B cell (primary cell): ENCODE measurements around the gene KIF21B. TPM values are rescaled to one million over a fixed set of nuclear protein-coding genes. Genes with fewer than 3 reads are reported as not detected.

Experiments
- ATAC-seq: fragments of 200-7000 bp; cut with Tn5 transposase; one replicate; pipeline ENCODE4 v1.10.0; 2021; ENCODE audit warnings: low read depth, mild to moderate bottlenecking, moderate number of reproducible peaks, moderate library complexity
- CTCF ChIA-PET: fragments of 350-600 bp; sonication (Branson Sonifier 250); formaldehyde crosslinking; loops from one replicate; lab custom pipeline; 2021; ENCODE audit warnings: antibody characterized with exemption, inconsistent platforms; lab: Charles Lee
- POLR2A ChIA-PET: fragments of 350-600 bp; sonication (Branson Sonifier 250); formaldehyde crosslinking; loops from one replicate; lab custom pipeline; 2021; ENCODE audit warnings: antibody characterized with exemption; lab: Charles Lee
- DNase-seq: peaks from one replicate; pipeline ENCODE4 v3.0.0; 2013
- H2AFZ ChIP-seq: 2 replicates; pipeline ENCODE4 v1.6.1; 2012; ENCODE audit warnings: mild to moderate bottlenecking, low read depth, low read length; ENCODE audit not compliant: insufficient read depth, poor library complexity, severe bottlenecking
- H3K27ac ChIP-seq, 2 donors: 1 replicate in 1 of 2; 2 replicates in 1 of 2; pipeline ENCODE4 v1.5.1; 2012 to 2013; ENCODE audit warnings: low read length in 2 of 2, mild to moderate bottlenecking in 2 of 2, moderate library complexity in 1 of 2
- H3K27me3 ChIP-seq, 4 experiments: fragments of 200-600 bp in 1 of 4; sonication (generic) in 1 of 4; replicated peaks in 1 of 4; 1 replicate in 2 of 4; 2 replicates in 2 of 4; pipeline versions ENCODE4 v1.6.1 to v1.7.0; 2013 to 2016; ENCODE audit warnings: low read length in 3 of 4, mild to moderate bottlenecking in 2 of 4, mixed read lengths in 1 of 4, moderate library complexity in 1 of 4; ENCODE audit not compliant: insufficient read depth in 4 of 4, control insufficient read depth in 3 of 4; ENCODE audit errors: control extremely low read depth in 1 of 4
- H3K36me3 ChIP-seq, 2 experiments: replicated peaks in 1 of 2; 1 replicate in 1 of 2; 2 replicates in 1 of 2; pipeline versions ENCODE4 v1.6.1 to v1.7.1; 2013; ENCODE audit warnings: low read length in 1 of 2; ENCODE audit not compliant: insufficient read depth in 2 of 2, control insufficient read depth in 1 of 2; ENCODE audit errors: control extremely low read depth in 1 of 2, extremely low read depth in 1 of 2
- H3K4me1 ChIP-seq, 2 donors: fragments of 200-600 bp in 1 of 2; sonication (generic) in 1 of 2; 1 replicate in 1 of 2; 2 replicates in 1 of 2; pipeline versions ENCODE4 v1.5.1 to v1.6.1; 2013 to 2017; ENCODE audit warnings: low read length in 2 of 2; ENCODE audit not compliant: control insufficient read depth in 2 of 2, insufficient read depth in 2 of 2
- H3K4me2 ChIP-seq: replicated peaks from 2 replicates; pipeline ENCODE3; 2012; ENCODE audit warnings: mild to moderate bottlenecking, low read depth, low read length; ENCODE audit not compliant: poor library complexity, severe bottlenecking
- H3K4me3 ChIP-seq, 5 experiments: fragments of 200-600 bp in 1 of 5; sonication (generic) in 1 of 5; 1 replicate in 3 of 5; 2 replicates in 2 of 5; pipeline versions ENCODE4 v1.5.1 to v1.7.0; 2011 to 2016; ENCODE audit warnings: low read length in 4 of 5, mild to moderate bottlenecking in 4 of 5, low read depth in 2 of 5, control low read depth in 1 of 5, moderate library complexity in 1 of 5; ENCODE audit not compliant: insufficient read depth in 1 of 5; ENCODE audit errors: control extremely low read depth in 1 of 5, extremely low read depth in 1 of 5
- H3K79me2 ChIP-seq: fragments of 200-600 bp; sonication (generic); one replicate; pipeline ENCODE4 v1.6.0; 2016; ENCODE audit warnings: low read length; ENCODE audit not compliant: control insufficient read depth, insufficient read depth
- H3K9ac ChIP-seq: fragments of 200-600 bp; sonication (generic); 2 replicates; pipeline ENCODE4 v1.6.1; 2017; ENCODE audit warnings: mild to moderate bottlenecking, low read length, moderate library complexity
- H3K9me3 ChIP-seq, 3 donors: one replicate each; pipeline versions ENCODE4 v1.6.1 to v1.7.1; 2013; ENCODE audit warnings: low read length in 2 of 3; ENCODE audit not compliant: control insufficient read depth in 2 of 3, insufficient read depth in 1 of 3; ENCODE audit errors: control extremely low read depth in 1 of 3
- H4K20me1 ChIP-seq: 2 replicates; pipeline ENCODE4 v1.6.0; 2012; ENCODE audit warnings: mild to moderate bottlenecking, low read length; ENCODE audit not compliant: insufficient read depth, control insufficient read depth, poor library complexity, severe bottlenecking
- H3K27ac Mint-ChIP-seq: one replicate; pipeline ENCODE4 v1.8.0; 2021; ENCODE audit warnings: mixed read lengths
- H3K27me3 Mint-ChIP-seq: one replicate; pipeline ENCODE4 v1.8.0; 2021; ENCODE audit warnings: mixed read lengths
- H3K4me1 Mint-ChIP-seq: one replicate; pipeline ENCODE4 v1.8.0; 2021; ENCODE audit warnings: mixed read lengths
- H3K4me3 Mint-ChIP-seq: one replicate; pipeline ENCODE4 v1.8.0; 2021; ENCODE audit warnings: mixed read lengths
- H3K9me3 Mint-ChIP-seq: one replicate; pipeline ENCODE4 v1.8.0; 2022; ENCODE audit warnings: mixed read lengths; ENCODE audit not compliant: insufficient read depth
- CTCF ChIP-seq: fragments of 200-600 bp; IDR thresholded peaks from one replicate; pipeline ENCODE4 v1.8.0; 2022; ENCODE audit warnings: antibody characterized with exemption, mild to moderate bottlenecking
- EZH2 ChIP-seq: IDR thresholded peaks from 2 replicates; pipeline ENCODE4 v1.6.1; 2012; ENCODE audit warnings: borderline replicate concordance, low read depth, mild to moderate bottlenecking, moderate library complexity, low read length; ENCODE audit not compliant: insufficient read depth, poor library complexity, severe bottlenecking
- WGBS: methylation state at CpG from one replicate; pipeline ENCODE4 v1.1.5; 2013; ENCODE audit warnings: missing lambda C conversion rate; ENCODE audit not compliant: insufficient coverage; 5-methylcytosine and 5-hydroxymethylcytosine counted together
- intact Hi-C: fragments of 100-400 bp; cut with micrococcal nuclease; formaldehyde crosslinking; loops from one replicate; pipeline ENCODE4 v1.10.0; 2022
- polyA plus RNA-seq: library from polyadenylated mRNA; depleted of rRNA; stranded (reverse); fragments of >200 nt; gene quantifications from 2 replicates; pipeline ENCODE4 v1.2.3, GENCODE V29; 2012
- total RNA-seq, 2 donors: library from RNA; stranded (reverse); fragments of 120-200 nt in 1 of 2; gene quantifications; 1 replicate in 1 of 2; 2 replicates in 1 of 2; pipeline versions ENCODE4 v1.2.3 to v1.2.4, GENCODE V29; 2013 to 2022

KIF21B gene
- total and polyA plus RNA-seq, 2 donors (not counting 1 experiment from before 2014, with no cell fraction given), result 41.1 to 41.6 TPM

- H3K36me3 ChIP-seq, result peaks cover 0 to 25% of the 10 kb centered on the region in 2 experiments
- no peaks in the 10 kb centered on the region for H3K27me3 ChIP-seq
- H3K4me1 ChIP-seq, result peaks cover 74 to 82% of the 10 kb centered on the region in 2 donors
- H3K9me3 Mint-ChIP-seq, result no peaks in the 10 kb centered on the region
- H4K20me1 ChIP-seq, result peaks cover 74% of the 10 kb centered on the region
- TF ChIP-seq EZH2 (no peak), CTCF (no peak)
- no peaks in the 10 kb centered on the region for H3K27me3 Mint-ChIP-seq
- H3K4me1 Mint-ChIP-seq, result peaks cover 86% of the 10 kb centered on the region
- H3K4me2 ChIP-seq, result peak overlapping the region; percentile 94
- no peak overlapping the region for H3K4me3 ChIP-seq
- intact Hi-C loops, result loop anchor here (10.0 kb wide), 1 partner anchor 711 kb away; no protein-coding TSS in a partner anchor
- CTCF ChIA-PET, result interaction anchor here (0.7 to 9.3 kb wide), 7 partner anchors 10 to 497 kb away, joined by 3 to 67 read pairs (median 4); no protein-coding TSS in a partner anchor
- H3K27ac Mint-ChIP-seq, result peak overlapping the region; percentile 37
- POLR2A ChIA-PET, result no interaction called here
- no peak overlapping the region for H3K27ac ChIP-seq
- no peak overlapping the region for H3K4me3 Mint-ChIP-seq
- H3K9ac ChIP-seq, result no peak overlapping the region
- 76% methylated on average over 7 of the region's 10 CpGs for WGBS
- no peak for DNase-seq
- ATAC-seq, result no peak
- peaks cover 87% of the 10 kb centered on the region for H3K79me2 ChIP-seq
- H3K9me3 ChIP-seq, result no peaks in the 10 kb centered on the region
- H2AFZ ChIP-seq, result no peak overlapping the region
Observed at GRCh38 chr1:201016211-201016651, 7.3 kb downstream of the KIF21B start.

GRCh38 chr1:201015551-201016091 lies 7.9 kb downstream of the KIF21B start:
- Mint-ChIP-seq H3K4me1 (peaks cover 83% of the 10 kb centered on the region), H3K9me3 (no peaks in the 10 kb centered on the region), H3K27me3 (no peaks in the 10 kb centered on the region), H3K4me3 (no peak overlapping the region), H3K27ac (peak overlapping the region; percentile 37)
- peaks cover 80% of the 10 kb centered on the region for H4K20me1 ChIP-seq
- intact Hi-C loops, result loop anchor here (10.0 kb wide), 1 partner anchor 711 kb away; no protein-coding TSS in a partner anchor
- no peak overlapping the region for H3K27ac ChIP-seq
- ChIA-PET POLR2A (no interaction called here), CTCF (interaction anchor here (0.7 to 9.3 kb wide), 8 partner anchors 11 to 498 kb away, joined by 3 to 67 read pairs (median 4); no protein-coding TSS in a partner anchor)
- no peaks in the 10 kb centered on the region for H3K9me3 ChIP-seq
- no peaks in the 10 kb centered on the region for H3K27me3 ChIP-seq
- peaks cover 68 to 76% of the 10 kb centered on the region in 2 donors for H3K4me1 ChIP-seq
- WGBS, result 59% methylated on average over 4 of the region's 5 CpGs
- H3K79me2 ChIP-seq, result peaks cover 88% of the 10 kb centered on the region
- H3K36me3 ChIP-seq, result peaks cover 0 to 30% of the 10 kb centered on the region in 2 experiments
- peak overlapping the region; percentile 94 for H3K4me2 ChIP-seq
- H3K4me3 ChIP-seq, result no peak overlapping the region
- H3K9ac ChIP-seq, result no peak overlapping the region
- TF ChIP-seq EZH2, result no peak
- no peak for TF ChIP-seq CTCF
- no peak overlapping the region for H2AFZ ChIP-seq
- DNase-seq, result no peak
- ATAC-seq, result no peak
